GM23338 (cell line): ENCODE results near the gene LHX3. TPM values are rescaled to one million over a fixed set of nuclear protein-coding genes. Genes with fewer than 3 reads are reported as not detected.

Experiments
- ATAC-seq: fragments of 200-7000 bp; cut with Tn5 transposase; 3 replicates; pipeline ENCODE4 v1.9.1; 2020
- DNase-seq: peaks from one replicate; pipeline ENCODE4 v3.0.0-alpha.2; 2015; ENCODE audit warnings: low spot score
- H2AFZ ChIP-seq: fragments of 200-600 bp; sonication (generic); 2 replicates; pipeline ENCODE4 v1.8.0; 2016; ENCODE audit warnings: antibody characterized with exemption, mild to moderate bottlenecking, moderate library complexity
- H3F3A ChIP-seq: fragments of 200-600 bp; sonication (generic); replicated peaks from 2 replicates; pipeline ENCODE4 v1.8.0; 2017; ENCODE audit warnings: antibody characterized with exemption, mixed run types, low read depth
- H3K27ac ChIP-seq: fragments of 200-600 bp; sonication (generic); 2 replicates; pipeline ENCODE4 v1.6.1; 2016; ENCODE audit warnings: low read depth
- H3K27me3 ChIP-seq: fragments of 200-600 bp; sonication (generic); 2 replicates; pipeline ENCODE4 v1.8.0; 2016; ENCODE audit warnings: mild to moderate bottlenecking, mixed run types, moderate library complexity; ENCODE audit not compliant: insufficient read depth
- H3K36me3 ChIP-seq: fragments of 200-600 bp; sonication (generic); 2 replicates; pipeline ENCODE4 v1.8.0; 2016; ENCODE audit warnings: mild to moderate bottlenecking; ENCODE audit not compliant: insufficient read depth
- H3K4me1 ChIP-seq: fragments of 200-600 bp; sonication (generic); 2 replicates; pipeline ENCODE4 v1.8.0; 2016; ENCODE audit warnings: mild to moderate bottlenecking, moderate library complexity; ENCODE audit not compliant: insufficient read depth
- H3K4me2 ChIP-seq: fragments of 200-600 bp; sonication (generic); 2 replicates; pipeline ENCODE4 v1.7.1; 2017; ENCODE audit warnings: mixed run types
- H3K4me3 ChIP-seq: fragments of 200-600 bp; sonication (generic); 2 replicates; pipeline ENCODE4 v1.6.1; 2016; ENCODE audit warnings: mixed run types
- H3K79me2 ChIP-seq: fragments of 200-600 bp; sonication (generic); replicated peaks from 2 replicates; pipeline ENCODE4 v1.8.0; 2017; ENCODE audit warnings: mild to moderate bottlenecking; ENCODE audit not compliant: insufficient read depth
- H3K9me2 ChIP-seq: fragments of 200-600 bp; sonication (generic); 2 replicates; pipeline ENCODE4 v1.8.0; 2017; ENCODE audit not compliant: insufficient read depth
- H4K20me1 ChIP-seq: fragments of 200-600 bp; sonication (generic); replicated peaks from 2 replicates; pipeline ENCODE4 v1.8.0; 2017; ENCODE audit warnings: mild to moderate bottlenecking; ENCODE audit not compliant: insufficient read depth
- H3K27ac Mint-ChIP-seq: 2 replicates; pipeline ENCODE4 v1.8.0; 2020; ENCODE audit warnings: inconsistent platforms, mild to moderate bottlenecking, moderate library complexity, mixed read lengths
- H3K27me3 Mint-ChIP-seq: 3 replicates; pipeline ENCODE4 v1.8.0; 2022; ENCODE audit warnings: low read depth, mild to moderate bottlenecking, moderate library complexity, mixed read lengths, inconsistent platforms; ENCODE audit not compliant: insufficient read depth, poor library complexity
- H3K36me3 Mint-ChIP-seq: 3 replicates; pipeline ENCODE4 v1.8.0; 2021; ENCODE audit warnings: low read depth, mild to moderate bottlenecking, inconsistent platforms, moderate library complexity, mixed read lengths
- H3K4me1 Mint-ChIP-seq: 3 replicates; pipeline ENCODE4 v1.8.0; 2020; ENCODE audit warnings: mild to moderate bottlenecking, inconsistent platforms, mixed read lengths
- H3K4me3 Mint-ChIP-seq: 3 replicates; pipeline ENCODE4 v1.8.0; 2021; ENCODE audit warnings: moderate library complexity, mild to moderate bottlenecking, inconsistent platforms, mixed read lengths
- H3K9me3 Mint-ChIP-seq: 3 replicates; pipeline ENCODE4 v1.8.0; 2020; ENCODE audit warnings: moderate library complexity, mild to moderate bottlenecking, inconsistent platforms, mixed read lengths
- CREB1 ChIP-seq: fragments of 250-450 bp; sonication (Bioruptor Pico); IDR thresholded peaks from 2 replicates; pipeline ENCODE4 v1.5.0; 2020; ENCODE audit warnings: low read depth, mild to moderate bottlenecking, moderate library complexity
- EZH2 ChIP-seq: fragments of 200-600 bp; sonication (generic); IDR thresholded peaks from one replicate; pipeline ENCODE4 v1.8.0; 2017; ENCODE audit warnings: antibody characterized with exemption, mild to moderate bottlenecking, low read depth; ENCODE audit not compliant: unreplicated experiment
- EZH2phosphoT487 ChIP-seq: fragments of 200-600 bp; sonication (generic); IDR thresholded peaks from one replicate; pipeline ENCODE4 v1.8.1; 2018; ENCODE audit warnings: antibody characterized with exemption; ENCODE audit not compliant: unreplicated experiment
- JUNB ChIP-seq: IDR thresholded peaks from one replicate; pipeline ENCODE4 v1.6.1; 2016; ENCODE audit warnings: antibody characterized with exemption; ENCODE audit not compliant: unreplicated experiment
- NANOG ChIP-seq: IDR thresholded peaks from 2 replicates; pipeline ENCODE4 v1.6.1; 2016; ENCODE audit warnings: antibody characterized with exemption, borderline replicate concordance
- STAT1 ChIP-seq: IDR thresholded peaks from one replicate; pipeline ENCODE4 v1.6.1; 2016; ENCODE audit warnings: antibody characterized with exemption; ENCODE audit not compliant: unreplicated experiment
- ZNF114 ChIP-seq: fragments of 250-450 bp; sonication (Bioruptor Pico); IDR thresholded peaks from 2 replicates; pipeline ENCODE4 v1.5.0; 2020; ENCODE audit warnings: mild to moderate bottlenecking, moderate library complexity
- ZNF331 ChIP-seq: fragments of 250-450 bp; sonication (Bioruptor Pico); IDR thresholded peaks from 2 replicates; pipeline ENCODE4 v1.5.0; 2020; ENCODE audit warnings: low read depth, mild to moderate bottlenecking, moderate library complexity
- polyA plus RNA-seq: library from polyadenylated mRNA; unstranded; fragments of >200 nt; fragmentation: Nextera tagmentation; extraction: Ambion mirVana; gene quantifications from 2 replicates; pipeline ENCODE4 v1.2.1, GENCODE V29; 2016
- total RNA-seq: library from RNA; depleted of rRNA; stranded (reverse); fragments of >200 nt; shearing (Covaris generic); gene quantifications from 2 replicates; pipeline ENCODE4 v1.2.3, GENCODE V29; 2014
- TF ChIP-seq, protein P1 (sequence below), 2 experiments: fragments of 200-600 bp in 1 of 2; sonication (generic) in 1 of 2; conservative IDR thresholded peaks; 2 replicates each; pipeline versions ENCODE4 v1.5.1 to v1.6.1; 2016 to 2017; ENCODE audit warnings: antibody characterized with exemption in 2 of 2, low read depth in 2 of 2, mild to moderate bottlenecking in 2 of 2, moderate library complexity in 1 of 2
- TF ChIP-seq, protein P2 (sequence below): IDR thresholded peaks from one replicate; pipeline ENCODE4 v1.6.1; 2018; ENCODE audit warnings: antibody characterized with exemption; ENCODE audit not compliant: unreplicated experiment
- TF ChIP-seq, protein P3 (sequence below): fragments of 250-450 bp; sonication (Bioruptor Pico); IDR thresholded peaks from 2 replicates; pipeline ENCODE4 v1.5.0; 2020; ENCODE audit warnings: mild to moderate bottlenecking, moderate library complexity
- TF ChIP-seq, protein P4 (sequence below): IDR thresholded peaks from 2 replicates; pipeline ENCODE4 v1.6.1; 2016; ENCODE audit warnings: antibody characterized with exemption

The LHX3 gene
- total and polyA plus RNA-seq, 2 experiments from 2014 or later, result 0.08 TPM; not detected in 1

DNA sequence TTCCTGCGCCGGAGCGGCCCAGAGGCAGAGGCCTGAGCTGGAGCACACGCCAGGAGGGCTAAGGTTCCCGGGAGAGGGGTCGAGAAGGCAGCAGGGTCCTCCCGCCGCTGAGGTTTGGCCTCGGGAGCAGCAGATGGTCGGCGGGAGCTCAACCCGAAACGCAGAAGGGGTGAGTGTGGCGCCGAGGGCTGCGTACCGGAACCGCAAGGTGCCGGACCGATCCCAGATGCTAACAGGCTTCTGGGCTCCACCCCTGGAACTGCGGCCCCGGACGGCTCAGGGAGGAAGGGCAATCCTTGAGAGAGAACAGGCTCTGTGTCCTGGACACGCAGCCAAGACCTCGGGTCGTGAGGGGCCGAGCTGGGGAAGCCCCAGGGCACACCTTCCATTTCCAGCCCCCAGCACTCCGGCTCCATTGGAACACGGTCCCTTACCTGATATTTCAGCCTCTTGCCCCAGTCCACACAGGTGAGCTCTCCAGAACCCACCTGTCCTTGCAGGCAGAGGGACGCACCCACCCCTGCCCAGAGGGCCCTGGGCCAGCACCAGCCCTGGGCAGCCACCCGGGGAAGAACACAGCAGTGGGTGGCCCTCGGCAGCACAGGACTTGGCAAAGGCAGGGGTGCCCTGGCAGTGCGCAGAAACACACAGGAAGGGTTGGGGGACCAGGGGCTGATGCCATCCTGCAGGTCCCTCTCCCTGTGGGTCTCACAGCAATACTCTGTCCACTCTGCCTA lies 1.4 kb downstream of the LHX3 start:
- DNase-seq (no peak), ATAC-seq (peak; percentile 1; the same call in 1 of the 3 replicates)
- H3K36me3 Mint-ChIP-seq, result peaks cover 6% of the 10 kb centered on the region

More for the DNA sequence above, 1.4 kb downstream of the LHX3 start:
- 0 out of 2 replicates have a peak, but pooled peaks cover 2% of the 10 kb centered on the region for H3F3A ChIP-seq
- peak overlapping the region; percentile 72 for H3K4me2 ChIP-seq
- H3K4me1 Mint-ChIP-seq, result peaks cover 7% of the 10 kb centered on the region; the same call in 2 of the 3 replicates
- H3K4me1 ChIP-seq, result no peaks in the 10 kb centered on the region; the same call in 1 of the 2 replicates
- H2AFZ ChIP-seq, result no peak overlapping the region
- no peak overlapping the region for H3K27ac ChIP-seq
- peaks cover 19% of the 10 kb centered on the region for H4K20me1 ChIP-seq
- no peaks in the 10 kb centered on the region for H3K79me2 ChIP-seq
- no peak overlapping the region for H3K27ac Mint-ChIP-seq
- peak overlapping the region; percentile 39; the same call in 2 of the 3 replicates for H3K4me3 Mint-ChIP-seq
- H3K27me3 ChIP-seq, result peaks cover 77% of the 10 kb centered on the region
- H3K9me2 ChIP-seq, result no peaks in the 10 kb centered on the region
- TF ChIP-seq NANOG, result no peak
- TF ChIP-seq, protein P1, sequence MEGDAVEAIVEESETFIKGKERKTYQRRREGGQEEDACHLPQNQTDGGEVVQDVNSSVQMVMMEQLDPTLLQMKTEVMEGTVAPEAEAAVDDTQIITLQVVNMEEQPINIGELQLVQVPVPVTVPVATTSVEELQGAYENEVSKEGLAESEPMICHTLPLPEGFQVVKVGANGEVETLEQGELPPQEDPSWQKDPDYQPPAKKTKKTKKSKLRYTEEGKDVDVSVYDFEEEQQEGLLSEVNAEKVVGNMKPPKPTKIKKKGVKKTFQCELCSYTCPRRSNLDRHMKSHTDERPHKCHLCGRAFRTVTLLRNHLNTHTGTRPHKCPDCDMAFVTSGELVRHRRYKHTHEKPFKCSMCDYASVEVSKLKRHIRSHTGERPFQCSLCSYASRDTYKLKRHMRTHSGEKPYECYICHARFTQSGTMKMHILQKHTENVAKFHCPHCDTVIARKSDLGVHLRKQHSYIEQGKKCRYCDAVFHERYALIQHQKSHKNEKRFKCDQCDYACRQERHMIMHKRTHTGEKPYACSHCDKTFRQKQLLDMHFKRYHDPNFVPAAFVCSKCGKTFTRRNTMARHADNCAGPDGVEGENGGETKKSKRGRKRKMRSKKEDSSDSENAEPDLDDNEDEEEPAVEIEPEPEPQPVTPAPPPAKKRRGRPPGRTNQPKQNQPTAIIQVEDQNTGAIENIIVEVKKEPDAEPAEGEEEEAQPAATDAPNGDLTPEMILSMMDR (conservative IDR thresholded peaks at IDR 0.05; ENCODE audit: low read depth in 2 of 2), result no peak
- TF ChIP-seq ZNF114 (CRISPR knock-in tag), result no peak
- TF ChIP-seq, protein P2, sequence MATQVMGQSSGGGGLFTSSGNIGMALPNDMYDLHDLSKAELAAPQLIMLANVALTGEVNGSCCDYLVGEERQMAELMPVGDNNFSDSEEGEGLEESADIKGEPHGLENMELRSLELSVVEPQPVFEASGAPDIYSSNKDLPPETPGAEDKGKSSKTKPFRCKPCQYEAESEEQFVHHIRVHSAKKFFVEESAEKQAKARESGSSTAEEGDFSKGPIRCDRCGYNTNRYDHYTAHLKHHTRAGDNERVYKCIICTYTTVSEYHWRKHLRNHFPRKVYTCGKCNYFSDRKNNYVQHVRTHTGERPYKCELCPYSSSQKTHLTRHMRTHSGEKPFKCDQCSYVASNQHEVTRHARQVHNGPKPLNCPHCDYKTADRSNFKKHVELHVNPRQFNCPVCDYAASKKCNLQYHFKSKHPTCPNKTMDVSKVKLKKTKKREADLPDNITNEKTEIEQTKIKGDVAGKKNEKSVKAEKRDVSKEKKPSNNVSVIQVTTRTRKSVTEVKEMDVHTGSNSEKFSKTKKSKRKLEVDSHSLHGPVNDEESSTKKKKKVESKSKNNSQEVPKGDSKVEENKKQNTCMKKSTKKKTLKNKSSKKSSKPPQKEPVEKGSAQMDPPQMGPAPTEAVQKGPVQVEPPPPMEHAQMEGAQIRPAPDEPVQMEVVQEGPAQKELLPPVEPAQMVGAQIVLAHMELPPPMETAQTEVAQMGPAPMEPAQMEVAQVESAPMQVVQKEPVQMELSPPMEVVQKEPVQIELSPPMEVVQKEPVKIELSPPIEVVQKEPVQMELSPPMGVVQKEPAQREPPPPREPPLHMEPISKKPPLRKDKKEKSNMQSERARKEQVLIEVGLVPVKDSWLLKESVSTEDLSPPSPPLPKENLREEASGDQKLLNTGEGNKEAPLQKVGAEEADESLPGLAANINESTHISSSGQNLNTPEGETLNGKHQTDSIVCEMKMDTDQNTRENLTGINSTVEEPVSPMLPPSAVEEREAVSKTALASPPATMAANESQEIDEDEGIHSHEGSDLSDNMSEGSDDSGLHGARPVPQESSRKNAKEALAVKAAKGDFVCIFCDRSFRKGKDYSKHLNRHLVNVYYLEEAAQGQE, result no peak
- TF ChIP-seq, protein P3, sequence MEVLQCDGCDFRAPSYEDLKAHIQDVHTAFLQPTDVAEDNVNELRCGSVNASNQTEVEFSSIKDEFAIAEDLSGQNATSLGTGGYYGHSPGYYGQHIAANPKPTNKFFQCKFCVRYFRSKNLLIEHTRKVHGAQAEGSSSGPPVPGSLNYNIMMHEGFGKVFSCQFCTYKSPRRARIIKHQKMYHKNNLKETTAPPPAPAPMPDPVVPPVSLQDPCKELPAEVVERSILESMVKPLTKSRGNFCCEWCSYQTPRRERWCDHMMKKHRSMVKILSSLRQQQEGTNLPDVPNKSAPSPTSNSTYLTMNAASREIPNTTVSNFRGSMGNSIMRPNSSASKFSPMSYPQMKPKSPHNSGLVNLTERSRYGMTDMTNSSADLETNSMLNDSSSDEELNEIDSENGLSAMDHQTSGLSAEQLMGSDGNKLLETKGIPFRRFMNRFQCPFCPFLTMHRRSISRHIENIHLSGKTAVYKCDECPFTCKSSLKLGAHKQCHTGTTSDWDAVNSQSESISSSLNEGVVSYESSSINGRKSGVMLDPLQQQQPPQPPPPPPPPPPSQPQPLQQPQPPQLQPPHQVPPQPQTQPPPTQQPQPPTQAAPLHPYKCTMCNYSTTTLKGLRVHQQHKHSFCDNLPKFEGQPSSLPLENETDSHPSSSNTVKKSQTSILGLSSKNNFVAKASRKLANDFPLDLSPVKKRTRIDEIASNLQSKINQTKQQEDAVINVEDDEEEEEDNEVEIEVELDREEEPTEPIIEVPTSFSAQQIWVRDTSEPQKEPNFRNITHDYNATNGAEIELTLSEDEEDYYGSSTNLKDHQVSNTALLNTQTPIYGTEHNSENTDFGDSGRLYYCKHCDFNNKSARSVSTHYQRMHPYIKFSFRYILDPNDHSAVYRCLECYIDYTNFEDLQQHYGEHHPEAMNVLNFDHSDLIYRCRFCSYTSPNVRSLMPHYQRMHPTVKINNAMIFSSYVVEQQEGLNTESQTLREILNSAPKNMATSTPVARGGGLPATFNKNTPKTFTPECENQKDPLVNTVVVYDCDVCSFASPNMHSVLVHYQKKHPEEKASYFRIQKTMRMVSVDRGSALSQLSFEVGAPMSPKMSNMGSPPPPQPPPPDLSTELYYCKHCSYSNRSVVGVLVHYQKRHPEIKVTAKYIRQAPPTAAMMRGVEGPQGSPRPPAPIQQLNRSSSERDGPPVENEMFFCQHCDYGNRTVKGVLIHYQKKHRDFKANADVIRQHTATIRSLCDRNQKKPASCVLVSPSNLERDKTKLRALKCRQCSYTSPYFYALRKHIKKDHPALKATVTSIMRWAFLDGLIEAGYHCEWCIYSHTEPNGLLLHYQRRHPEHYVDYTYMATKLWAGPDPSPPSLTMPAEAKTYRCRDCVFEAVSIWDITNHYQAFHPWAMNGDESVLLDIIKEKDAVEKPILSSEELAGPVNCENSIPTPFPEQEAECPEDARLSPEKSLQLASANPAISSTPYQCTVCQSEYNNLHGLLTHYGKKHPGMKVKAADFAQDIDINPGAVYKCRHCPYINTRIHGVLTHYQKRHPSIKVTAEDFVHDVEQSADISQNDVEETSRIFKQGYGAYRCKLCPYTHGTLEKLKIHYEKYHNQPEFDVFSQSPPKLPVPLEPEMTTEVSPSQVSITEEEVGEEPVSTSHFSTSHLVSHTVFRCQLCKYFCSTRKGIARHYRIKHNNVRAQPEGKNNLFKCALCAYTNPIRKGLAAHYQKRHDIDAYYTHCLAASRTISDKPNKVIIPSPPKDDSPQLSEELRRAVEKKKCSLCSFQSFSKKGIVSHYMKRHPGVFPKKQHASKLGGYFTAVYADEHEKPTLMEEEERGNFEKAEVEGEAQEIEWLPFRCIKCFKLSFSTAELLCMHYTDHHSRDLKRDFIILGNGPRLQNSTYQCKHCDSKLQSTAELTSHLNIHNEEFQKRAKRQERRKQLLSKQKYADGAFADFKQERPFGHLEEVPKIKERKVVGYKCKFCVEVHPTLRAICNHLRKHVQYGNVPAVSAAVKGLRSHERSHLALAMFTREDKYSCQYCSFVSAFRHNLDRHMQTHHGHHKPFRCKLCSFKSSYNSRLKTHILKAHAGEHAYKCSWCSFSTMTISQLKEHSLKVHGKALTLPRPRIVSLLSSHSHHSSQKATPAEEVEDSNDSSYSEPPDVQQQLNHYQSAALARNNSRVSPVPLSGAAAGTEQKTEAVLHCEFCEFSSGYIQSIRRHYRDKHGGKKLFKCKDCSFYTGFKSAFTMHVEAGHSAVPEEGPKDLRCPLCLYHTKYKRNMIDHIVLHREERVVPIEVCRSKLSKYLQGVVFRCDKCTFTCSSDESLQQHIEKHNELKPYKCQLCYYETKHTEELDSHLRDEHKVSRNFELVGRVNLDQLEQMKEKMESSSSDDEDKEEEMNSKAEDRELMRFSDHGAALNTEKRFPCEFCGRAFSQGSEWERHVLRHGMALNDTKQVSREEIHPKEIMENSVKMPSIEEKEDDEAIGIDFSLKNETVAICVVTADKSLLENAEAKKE, result no peak
- no peak for TF ChIP-seq JUNB
- TF ChIP-seq STAT1, result no peak
- TF ChIP-seq, protein P4, sequence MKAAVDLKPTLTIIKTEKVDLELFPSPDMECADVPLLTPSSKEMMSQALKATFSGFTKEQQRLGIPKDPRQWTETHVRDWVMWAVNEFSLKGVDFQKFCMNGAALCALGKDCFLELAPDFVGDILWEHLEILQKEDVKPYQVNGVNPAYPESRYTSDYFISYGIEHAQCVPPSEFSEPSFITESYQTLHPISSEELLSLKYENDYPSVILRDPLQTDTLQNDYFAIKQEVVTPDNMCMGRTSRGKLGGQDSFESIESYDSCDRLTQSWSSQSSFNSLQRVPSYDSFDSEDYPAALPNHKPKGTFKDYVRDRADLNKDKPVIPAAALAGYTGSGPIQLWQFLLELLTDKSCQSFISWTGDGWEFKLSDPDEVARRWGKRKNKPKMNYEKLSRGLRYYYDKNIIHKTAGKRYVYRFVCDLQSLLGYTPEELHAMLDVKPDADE, result no peak
- peak; percentile 70 for TF ChIP-seq EZH2
- TF ChIP-seq CREB1, result no peak
- TF ChIP-seq ZNF331, result no peak
- peak; percentile 31 for TF ChIP-seq EZH2phosphoT487
- H3K36me3 ChIP-seq, result no peaks in the 10 kb centered on the region
- no peaks in the 10 kb centered on the region for H3K9me3 Mint-ChIP-seq
- peak overlapping the region; percentile 47 for H3K4me3 ChIP-seq
- peaks cover 69% of the 10 kb centered on the region for H3K27me3 Mint-ChIP-seq
